GM12864 (cell line): ENCODE data around the gene LRP5.
"Not testable (repeated sequence)": the region's sequence is repeated elsewhere in the genome, so short reads cannot be mapped to it uniquely, and the experiment has no call there.

Experiments used
- DNase-seq: peaks from one replicate; pipeline ENCODE4 v3.0.0-alpha.2; 2011; ENCODE audit warnings: low read depth
- H3K4me3 ChIP-seq: 2 replicates; pipeline ENCODE4 v1.5.1; 2011; ENCODE audit warnings: mild to moderate bottlenecking, low read depth, low read length, control low read depth
- TF ChIP-seq, protein P1 (sequence below): IDR thresholded peaks from 2 replicates; pipeline ENCODE4 v1.5.1; 2011; ENCODE audit warnings: low read depth, mild to moderate bottlenecking, moderate library complexity, low read length, control low read depth, inconsistent platforms; ENCODE audit errors: missing control alignments

The LRP5 gene

GRCh38 chr11:68469642-68470041 is 157.3 kb downstream of the LRP5 start:
- DNase-seq: no peak
- TF ChIP-seq, protein P1, sequence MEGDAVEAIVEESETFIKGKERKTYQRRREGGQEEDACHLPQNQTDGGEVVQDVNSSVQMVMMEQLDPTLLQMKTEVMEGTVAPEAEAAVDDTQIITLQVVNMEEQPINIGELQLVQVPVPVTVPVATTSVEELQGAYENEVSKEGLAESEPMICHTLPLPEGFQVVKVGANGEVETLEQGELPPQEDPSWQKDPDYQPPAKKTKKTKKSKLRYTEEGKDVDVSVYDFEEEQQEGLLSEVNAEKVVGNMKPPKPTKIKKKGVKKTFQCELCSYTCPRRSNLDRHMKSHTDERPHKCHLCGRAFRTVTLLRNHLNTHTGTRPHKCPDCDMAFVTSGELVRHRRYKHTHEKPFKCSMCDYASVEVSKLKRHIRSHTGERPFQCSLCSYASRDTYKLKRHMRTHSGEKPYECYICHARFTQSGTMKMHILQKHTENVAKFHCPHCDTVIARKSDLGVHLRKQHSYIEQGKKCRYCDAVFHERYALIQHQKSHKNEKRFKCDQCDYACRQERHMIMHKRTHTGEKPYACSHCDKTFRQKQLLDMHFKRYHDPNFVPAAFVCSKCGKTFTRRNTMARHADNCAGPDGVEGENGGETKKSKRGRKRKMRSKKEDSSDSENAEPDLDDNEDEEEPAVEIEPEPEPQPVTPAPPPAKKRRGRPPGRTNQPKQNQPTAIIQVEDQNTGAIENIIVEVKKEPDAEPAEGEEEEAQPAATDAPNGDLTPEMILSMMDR: no peak
- no peak overlapping the region for H3K4me3 ChIP-seq

DNA sequence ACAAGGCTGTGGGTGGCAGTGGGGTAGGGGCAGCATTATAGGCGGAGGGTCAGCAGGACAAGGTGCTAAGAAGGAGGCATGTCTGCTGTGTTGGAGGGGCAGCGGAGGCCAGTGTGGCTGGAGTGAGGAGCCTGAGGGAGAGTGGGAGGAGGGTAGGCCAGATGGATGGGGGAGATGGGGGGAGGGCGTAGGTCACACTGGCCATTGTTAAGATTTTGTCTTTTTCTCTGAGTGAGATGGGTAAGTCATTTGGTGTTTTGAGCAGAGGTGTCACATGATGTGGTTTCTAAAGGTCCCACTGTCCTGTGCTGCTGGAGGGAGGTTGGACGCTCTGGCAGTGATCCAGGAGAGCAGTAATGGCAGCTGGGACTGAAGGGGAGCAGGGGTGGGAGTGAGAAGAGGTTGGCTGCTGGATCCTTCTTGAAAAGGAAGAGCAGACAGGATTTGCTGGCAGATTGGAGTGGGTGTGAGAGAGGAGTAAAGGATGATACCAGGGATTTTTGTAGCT is 158.0 kb downstream of the LRP5 start:
- H3K4me3 ChIP-seq: no peak overlapping the region
- TF ChIP-seq, protein P1: no peak
- DNase-seq: no peak

DNA sequence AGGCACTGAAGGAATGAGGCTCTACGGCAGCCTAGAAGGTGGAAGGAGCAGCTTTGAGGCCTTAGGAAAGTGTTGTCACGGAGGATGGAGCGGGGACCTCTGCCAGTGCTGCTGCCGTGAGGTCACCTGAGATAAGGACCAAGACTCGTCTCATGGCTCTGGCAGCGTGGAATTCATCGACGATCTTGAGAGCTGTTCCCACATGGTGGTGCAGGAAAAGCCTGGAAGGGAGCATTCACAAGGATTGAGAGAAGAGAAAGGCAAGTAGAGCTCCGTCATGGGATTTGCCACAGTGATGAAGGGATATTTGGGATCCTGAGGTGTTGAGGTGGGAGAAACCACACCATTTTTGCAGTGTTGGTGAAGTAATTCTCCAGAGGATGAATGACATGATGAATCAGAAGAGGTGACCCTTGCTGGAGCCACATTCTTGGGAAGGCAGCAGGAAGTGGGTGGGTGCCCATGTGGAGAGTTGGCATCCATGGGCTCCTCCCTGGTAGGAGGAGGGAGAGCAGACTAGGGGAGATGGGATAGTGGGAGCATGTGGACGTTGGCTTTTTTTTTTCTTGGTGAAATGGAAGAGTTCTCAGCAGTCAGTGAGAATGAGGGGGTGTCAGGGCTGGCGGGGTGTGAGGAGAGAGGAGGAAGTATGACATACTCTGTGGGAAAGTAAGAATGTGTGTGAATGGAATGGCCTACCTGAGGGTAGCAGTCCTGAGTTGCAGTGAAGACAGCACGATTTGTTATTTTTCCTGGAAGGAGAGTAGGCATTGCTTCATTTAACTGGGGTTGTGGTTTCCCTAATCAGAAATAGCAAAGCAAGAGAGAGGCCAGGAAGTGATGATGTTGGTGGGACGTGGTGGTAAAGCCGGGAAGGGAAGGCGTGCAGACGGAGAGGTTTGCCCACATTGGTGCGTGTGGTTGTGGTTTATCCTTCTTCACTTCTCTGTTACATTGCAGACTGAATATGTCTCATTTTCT is 159.3 kb downstream of the LRP5 start:
- TF ChIP-seq, protein P1: no peak
- no peak for DNase-seq
- no peak overlapping the region; the same call in 1 of the 2 replicates for H3K4me3 ChIP-seq

GRCh38 chr11:68472778-68473177 is 160.4 kb downstream of the LRP5 start:
- no peak overlapping the region for H3K4me3 ChIP-seq
- DNase-seq: no peak
- TF ChIP-seq, protein P1: no peak

GRCh38 chr11:68473693-68474092 is 161.3 kb downstream of the LRP5 start:
- DNase-seq: no peak
- H3K4me3 ChIP-seq: no peak overlapping the region
- TF ChIP-seq, protein P1: no peak

- not testable (repeated sequence) for DNase-seq, H3K4me3 ChIP-seq
Observed at GRCh38 chr11:68475626-68476025, 163.2 kb downstream of the LRP5 start.

DNA sequence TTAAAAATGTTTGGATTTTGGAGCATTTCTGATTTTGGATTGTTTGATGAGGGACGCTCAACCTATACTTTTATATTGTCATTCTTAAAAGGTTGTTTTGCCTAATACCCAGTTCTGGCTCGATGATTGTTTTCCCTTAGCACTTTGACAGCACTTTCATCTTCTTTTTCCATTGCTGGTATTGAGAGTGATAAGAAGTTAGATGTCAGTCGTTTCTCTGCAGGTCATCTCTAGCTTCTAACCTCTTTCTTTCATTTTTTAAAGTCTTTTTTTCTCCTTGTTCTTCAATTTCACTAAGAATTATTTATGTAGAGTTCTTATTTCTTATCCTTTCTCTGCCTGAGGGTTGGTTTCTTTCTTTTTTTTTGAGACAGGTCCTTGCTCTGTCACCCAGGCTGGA is 167.0 kb downstream of the LRP5 start:
- no peak overlapping the region for H3K4me3 ChIP-seq
- TF ChIP-seq, protein P1: no peak
- no peak for DNase-seq
